ENCODE data around the gene TMPRSS7.

The TMPRSS7 gene

GRCh38 chr3:112127522-112128494 is 93.3 kb downstream of the TMPRSS7 start:
- DNase-seq (ENCODE audit: low read depth in 2 of 2), result no peak

- DNase-seq (ENCODE audit: low read depth in 2 of 2), result no peak
These were observed 94.5 kb downstream of the TMPRSS7 start for GRCh38 chr3:112128843-112129727.

- DNase-seq (ENCODE audit: low read depth in 2 of 2), result no peak
These were observed 95.5 kb downstream of the TMPRSS7 start for GRCh38 chr3:112129925-112130637.

- DNase-seq (ENCODE audit: low read depth in 2 of 2), result no peak
These were observed 96.1 kb downstream of the TMPRSS7 start for GRCh38 chr3:112130638-112130993.

Data from activated CD8-positive, alpha-beta memory T cell treated with anti-CD3 and anti-CD28 coated beads for 4 hours (primary cell).